Measurements from ENCODE around the gene ZEB1.

DNA sequence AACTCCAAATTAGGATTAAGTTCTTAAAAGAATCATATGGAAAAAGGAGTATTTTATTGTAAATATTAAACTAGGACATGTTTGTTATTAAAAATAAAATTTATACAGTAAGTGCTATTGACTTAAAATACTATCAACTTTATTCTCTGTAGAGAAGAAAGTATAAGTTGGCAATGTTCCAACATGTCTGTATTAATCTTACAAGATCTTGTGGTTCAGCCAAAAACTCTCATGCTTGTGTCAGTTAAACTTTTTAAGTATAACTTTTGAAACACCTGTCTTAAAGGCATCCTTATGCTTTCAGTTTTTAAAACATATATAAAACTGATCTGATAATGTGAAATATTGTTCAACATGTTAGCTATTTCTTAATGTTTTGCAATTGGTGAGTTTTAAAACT, 160.7 kb downstream of the ZEB1 start:
- TF ChIP-seq, protein P1, sequence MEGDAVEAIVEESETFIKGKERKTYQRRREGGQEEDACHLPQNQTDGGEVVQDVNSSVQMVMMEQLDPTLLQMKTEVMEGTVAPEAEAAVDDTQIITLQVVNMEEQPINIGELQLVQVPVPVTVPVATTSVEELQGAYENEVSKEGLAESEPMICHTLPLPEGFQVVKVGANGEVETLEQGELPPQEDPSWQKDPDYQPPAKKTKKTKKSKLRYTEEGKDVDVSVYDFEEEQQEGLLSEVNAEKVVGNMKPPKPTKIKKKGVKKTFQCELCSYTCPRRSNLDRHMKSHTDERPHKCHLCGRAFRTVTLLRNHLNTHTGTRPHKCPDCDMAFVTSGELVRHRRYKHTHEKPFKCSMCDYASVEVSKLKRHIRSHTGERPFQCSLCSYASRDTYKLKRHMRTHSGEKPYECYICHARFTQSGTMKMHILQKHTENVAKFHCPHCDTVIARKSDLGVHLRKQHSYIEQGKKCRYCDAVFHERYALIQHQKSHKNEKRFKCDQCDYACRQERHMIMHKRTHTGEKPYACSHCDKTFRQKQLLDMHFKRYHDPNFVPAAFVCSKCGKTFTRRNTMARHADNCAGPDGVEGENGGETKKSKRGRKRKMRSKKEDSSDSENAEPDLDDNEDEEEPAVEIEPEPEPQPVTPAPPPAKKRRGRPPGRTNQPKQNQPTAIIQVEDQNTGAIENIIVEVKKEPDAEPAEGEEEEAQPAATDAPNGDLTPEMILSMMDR (IDR thresholded peaks at IDR 0.05): no peak
- no peak for TF ChIP-seq EZH2 (IDR thresholded peaks at IDR 0.05)
- TF ChIP-seq EZH2phosphoT487 (IDR thresholded peaks at IDR 0.05): no peak

All from neural progenitor cell (in vitro differentiated cells).